B cell (primary cell): ENCODE data around the gene SLC49A3.

Source experiments
- CTCF ChIP-seq: fragments of 200-600 bp; IDR thresholded peaks from one replicate; pipeline ENCODE4 v1.8.0; 2022; ENCODE audit warnings: antibody characterized with exemption, mild to moderate bottlenecking
- EZH2 ChIP-seq: IDR thresholded peaks from 2 replicates; pipeline ENCODE4 v1.6.1; 2012; ENCODE audit warnings: borderline replicate concordance, low read depth, mild to moderate bottlenecking, moderate library complexity, low read length; ENCODE audit not compliant: insufficient read depth, poor library complexity, severe bottlenecking

- TF ChIP-seq CTCF (no peak), EZH2 (no peak)
Measured at GRCh38 chr4:723751-724530, 35.0 kb upstream of the SLC49A3 start.
